Measurements from ENCODE around the gene TAF11L14. TPM values are rescaled to one million over a fixed set of nuclear protein-coding genes. Genes with fewer than 3 reads are reported as not detected.

The TAF11L14 gene
- total and polyA plus RNA-seq, 2 experiments from 2014 or later: not detected

- TF ChIP-seq ZNF462 (CRISPR knock-in tag; IDR thresholded peaks at IDR 0.05) (no peak), EZH2phosphoT487 (IDR thresholded peaks at IDR 0.05; ENCODE audit: unreplicated experiment) (no peak), CREB1 (CRISPR knock-in tag; IDR thresholded peaks at IDR 0.05; ENCODE audit: low read depth) (no peak)
Measured at GRCh38 chr5:17666726-17667235, 32.5 kb downstream of the TAF11L14 start (continued).

GRCh38 chr5:17670353-17670752 is 36.1 kb downstream of the TAF11L14 start:
- Mint-ChIP-seq H3K27ac (no peak overlapping the region), H3K27me3 (ENCODE audit: insufficient read depth, low read depth, poor library complexity) (peaks cover 3% of the 10 kb centered on the region)
- no peaks in the 10 kb centered on the region for H3K4me1 ChIP-seq (ENCODE audit: insufficient read depth)

More at GRCh38 chr5:17670353-17670752, 36.1 kb downstream of the TAF11L14 start:
- Mint-ChIP-seq H3K9me3 (peaks cover 5% of the 10 kb centered on the region), H3K4me3 (no peak overlapping the region), H3K36me3 (ENCODE audit: low read depth) (no peaks in the 10 kb centered on the region), H3K4me1 (peaks cover 8% of the 10 kb centered on the region; the same call in 2 of the 3 replicates)
- ATAC-seq (no peak), DNase-seq (ENCODE audit: low spot score) (peak; percentile 33)
- no peaks in the 10 kb centered on the region for H3K36me3 ChIP-seq (ENCODE audit: insufficient read depth)
- TF ChIP-seq EZH2 (IDR thresholded peaks at IDR 0.05; ENCODE audit: low read depth, unreplicated experiment): no peak
- peak; percentile 25 to 46; a peak in 3 of 4 replicates for TF ChIP-seq CTCF (conservative IDR thresholded peaks at IDR 0.05; ENCODE audit: low read depth in 2 of 2)
- no peaks in the 10 kb centered on the region for H3K79me2 ChIP-seq (replicated peaks; ENCODE audit: insufficient read depth)
- no peak overlapping the region for H3K4me3 ChIP-seq
- no peaks in the 10 kb centered on the region for H3K27me3 ChIP-seq (ENCODE audit: insufficient read depth)
- no peak overlapping the region for H3K27ac ChIP-seq (ENCODE audit: low read depth)
- no peak overlapping the region for H3K4me2 ChIP-seq
- H3F3A ChIP-seq (replicated peaks; ENCODE audit: low read depth): no peaks in the 10 kb centered on the region
- no peaks in the 10 kb centered on the region for H3K9me2 ChIP-seq (ENCODE audit: insufficient read depth)
- no peak overlapping the region for H2AFZ ChIP-seq
- H4K20me1 ChIP-seq (replicated peaks; ENCODE audit: insufficient read depth): no peaks in the 10 kb centered on the region
